DND-41 (cell line): ENCODE results near the gene CD200.

Experiments
- ATAC-seq: fragments of 200-7000 bp; cut with Tn5 transposase; 3 replicates; pipeline ENCODE4 v1.9.1; 2021; ENCODE audit warnings: low read depth; ENCODE audit not compliant: insufficient read depth
- DNase-seq: peaks from one replicate; pipeline ENCODE4 v3.0.0-alpha.2; 2020
- H2AFZ ChIP-seq: 2 replicates; pipeline ENCODE4 v1.6.0; 2012; ENCODE audit warnings: low read depth, low read length
- H3K27ac ChIP-seq: 2 replicates; pipeline ENCODE4 v1.5.1; 2012; ENCODE audit warnings: low read length, inconsistent platforms
- H3K27me3 ChIP-seq: fragments of 200-600 bp; sonication (generic); 2 replicates; pipeline ENCODE4 v1.6.0; 2012; ENCODE audit warnings: low read length, mild to moderate bottlenecking, inconsistent platforms; ENCODE audit not compliant: insufficient read depth, poor library complexity
- H3K36me3 ChIP-seq: 2 replicates; pipeline ENCODE4 v1.5.1; 2012; ENCODE audit warnings: low read length, inconsistent platforms; ENCODE audit not compliant: insufficient read depth
- H3K4me1 ChIP-seq: 2 replicates; pipeline ENCODE4 v1.5.1; 2012; ENCODE audit warnings: mild to moderate bottlenecking, low read length; ENCODE audit not compliant: insufficient read depth
- H3K4me2 ChIP-seq: 2 replicates; pipeline ENCODE4 v1.6.0; 2012; ENCODE audit warnings: mild to moderate bottlenecking, moderate library complexity, low read length, inconsistent platforms; ENCODE audit not compliant: insufficient read depth
- H3K4me3 ChIP-seq, 2 experiments: fragments of 200-600 bp in 1 of 2; shearing (Covaris generic) in 1 of 2; 2 replicates each; pipeline ENCODE4 v1.5.1; 2012 to 2016; ENCODE audit warnings: inconsistent platforms in 2 of 2, low read length in 2 of 2, mild to moderate bottlenecking in 2 of 2, low read depth in 1 of 2, moderate library complexity in 1 of 2
- H3K79me2 ChIP-seq: 2 replicates; pipeline ENCODE4 v1.6.0; 2012; ENCODE audit warnings: low read length, inconsistent platforms; ENCODE audit not compliant: insufficient read depth
- H3K9ac ChIP-seq: 2 replicates; pipeline ENCODE4 v1.6.0; 2012; ENCODE audit warnings: low read depth, mild to moderate bottlenecking, inconsistent platforms, low read length, moderate library complexity
- H3K9me3 ChIP-seq: 2 replicates; pipeline ENCODE4 v1.5.1; 2012; ENCODE audit warnings: low read length, moderate library complexity, mild to moderate bottlenecking, inconsistent platforms; ENCODE audit not compliant: insufficient read depth, severe bottlenecking
- H4K20me1 ChIP-seq: 2 replicates; pipeline ENCODE4 v1.6.0; 2012; ENCODE audit warnings: low read length; ENCODE audit not compliant: insufficient read depth
- CTCF ChIP-seq: IDR thresholded peaks from 2 replicates; pipeline ENCODE4 v1.5.1; 2012; ENCODE audit warnings: borderline replicate concordance, low read length, moderate library complexity, mild to moderate bottlenecking; ENCODE audit not compliant: poor library complexity, severe bottlenecking; ENCODE audit errors: extremely low read depth
- EZH2 ChIP-seq: IDR thresholded peaks from 3 replicates; pipeline ENCODE4 v1.6.1; 2012; ENCODE audit warnings: borderline replicate concordance, low read depth, mild to moderate bottlenecking, moderate library complexity, low read length, inconsistent platforms; ENCODE audit not compliant: severe bottlenecking

CD200 gene

DNA sequence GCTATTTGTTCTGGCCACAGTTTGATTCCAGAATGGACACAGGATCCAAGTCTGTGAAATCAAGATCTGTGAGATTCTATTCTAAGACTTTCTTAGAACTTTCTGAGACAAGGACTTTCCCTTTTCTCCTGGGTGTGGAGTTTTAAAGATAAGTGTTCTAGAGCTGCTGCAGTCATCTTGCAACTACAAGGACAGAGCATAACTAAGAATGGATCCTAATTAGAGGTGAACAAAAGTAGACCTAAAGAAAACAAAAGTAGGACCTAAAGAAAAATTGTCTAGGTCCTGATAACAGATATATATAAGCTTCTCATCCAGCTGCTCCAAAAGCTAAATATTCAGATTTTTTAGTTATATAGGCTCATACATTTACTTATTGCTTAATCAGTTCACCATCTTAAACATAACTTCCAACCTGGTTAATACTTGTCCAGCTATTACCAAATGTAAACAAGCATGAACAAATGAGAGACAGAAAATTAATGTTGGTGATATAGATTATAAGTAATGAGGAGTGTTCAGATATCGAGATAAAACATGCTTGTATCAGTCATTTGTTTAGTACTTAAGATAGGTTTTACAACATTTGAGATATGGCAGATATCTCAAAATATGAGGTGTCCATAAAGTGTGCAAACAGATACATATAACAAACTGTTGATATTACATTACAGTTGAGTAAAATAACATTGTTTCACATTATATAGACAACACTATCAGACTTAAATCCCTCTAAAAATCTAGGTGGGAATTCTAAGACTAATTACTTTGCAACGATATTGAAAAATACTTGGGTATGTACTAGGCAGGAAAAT is 75.1 kb downstream of the CD200 start:
- DNase-seq (no peak), ATAC-seq (no peak)
- Histone ChIP-seq H3K4me1 (no peaks in the 10 kb centered on the region), H2AFZ (no peak overlapping the region), H3K9me3 (no peaks in the 10 kb centered on the region), H3K4me2 (no peak overlapping the region), H3K9ac (no peak overlapping the region), H3K4me3 (no peak overlapping the region), H3K27me3 (no peaks in the 10 kb centered on the region), H4K20me1 (no peaks in the 10 kb centered on the region), H3K36me3 (no peaks in the 10 kb centered on the region), H3K27ac (no peak overlapping the region), H3K79me2 (no peaks in the 10 kb centered on the region)
- no peak for TF ChIP-seq EZH2
- TF ChIP-seq CTCF: no peak

GRCh38 chr3:112409041-112409440 is 76.1 kb downstream of the CD200 start:
- Histone ChIP-seq H3K9ac (no peak overlapping the region), H3K4me3 (no peak overlapping the region), H3K79me2 (no peaks in the 10 kb centered on the region), H3K27me3 (no peaks in the 10 kb centered on the region), H4K20me1 (no peaks in the 10 kb centered on the region), H3K36me3 (no peaks in the 10 kb centered on the region), H3K27ac (no peak overlapping the region), H3K9me3 (no peaks in the 10 kb centered on the region), H2AFZ (no peak overlapping the region), H3K4me2 (no peak overlapping the region), H3K4me1 (no peaks in the 10 kb centered on the region)
- TF ChIP-seq CTCF (no peak), EZH2 (no peak)
- ATAC-seq (no peak), DNase-seq (no peak)

GRCh38 chr3:112411425-112411824 is 78.5 kb downstream of the CD200 start:
- DNase-seq: no peak
- Histone ChIP-seq H3K79me2 (no peaks in the 10 kb centered on the region), H2AFZ (no peak overlapping the region)

More at GRCh38 chr3:112411425-112411824, 78.5 kb downstream of the CD200 start:
- TF ChIP-seq EZH2 (no peak), CTCF (no peak)
- Histone ChIP-seq H3K4me2 (no peak overlapping the region), H3K27me3 (no peaks in the 10 kb centered on the region), H3K36me3 (no peaks in the 10 kb centered on the region), H3K9ac (no peak overlapping the region), H3K9me3 (no peaks in the 10 kb centered on the region), H3K27ac (no peak overlapping the region), H3K4me3 (no peak overlapping the region), H4K20me1 (no peaks in the 10 kb centered on the region), H3K4me1 (no peaks in the 10 kb centered on the region)
- no peak for ATAC-seq
